Measurements from ENCODE around the gene ACTMAP.

- TF ChIP-seq POLR2AphosphoS5 (IDR thresholded peaks at IDR 0.05; ENCODE audit: low read depth, low read length), result no peak
- no peak for TF ChIP-seq CTCF (IDR thresholded peaks at IDR 0.05)
- no peak for TF ChIP-seq REST (IDR thresholded peaks at IDR 0.05; ENCODE audit: insufficient read depth in 1 of 2, low read depth in 2 of 2, low read length in 1 of 2)
- TF ChIP-seq SIN3A (IDR thresholded peaks at IDR 0.05; ENCODE audit: borderline replicate concordance, insufficient read depth, low read depth, low read length), result no peak
- no peak for TF ChIP-seq TCF7L2 (IDR thresholded peaks at IDR 0.05; ENCODE audit: low read depth, low read length)
Observed at GRCh38 chr19:40733149-40733548, 17.1 kb downstream of the ACTMAP start.
